K562 (cell line): Measurements from ENCODE around the gene COL20A1. TPM values are rescaled to one million over a fixed set of nuclear protein-coding genes. Genes with fewer than 3 reads are reported as not detected.

Source experiments
- ATAC-seq: fragments of 200-7000 bp; cut with Tn5 transposase; 3 replicates; pipeline ENCODE4 v1.9.1; 2020; ENCODE audit warnings: moderate library complexity
- BruUV-seq: library from RNA; stranded (reverse); fragments of 400-500 nt; replicated peaks from 2 replicates; lab custom pipeline; 2021; lab: Mats Ljungman, UMichigan
- CTCF ChIA-PET: fragments of 300-600 bp; formaldehyde crosslinking; extraction: SDS; loops from one replicate; lab custom pipeline; 2021; ENCODE audit warnings: low intra/inter-chr PET ratio; lab: Yijun Ruan, JAX
- POLR2A ChIA-PET: fragments of 300-600, 350-650 bp; sonication (Branson Sonifier 250); formaldehyde crosslinking; extraction: SDS; loops from one replicate; lab custom pipeline; 2021; ENCODE audit warnings: antibody characterized with exemption, inconsistent platforms; lab: Yijun Ruan, JAX
- DNase-seq, 4 experiments: peaks; one replicate each; pipeline versions ENCODE4 v3.0.0 to v3.0.0-alpha.2; 2011 to 2018; ENCODE audit warnings: low spot score in 3 of 4, mixed read lengths in 3 of 4; ENCODE audit errors: extremely low read depth in 1 of 4
- FAIRE-seq: peaks from 2 replicates; lab custom pipeline; 2011; peaks lifted over from hg19 to GRCh38; lab: Jason Lieb, UNC
- H2AFZ ChIP-seq: 2 replicates; pipeline ENCODE4 v1.6.0; 2011; ENCODE audit warnings: low read depth, low read length, control low read depth, inconsistent platforms
- H3K27ac ChIP-seq: fragments of 200-600 bp; 3 replicates; pipeline ENCODE4 v1.8.0; 2011; ENCODE audit warnings: low read depth, mild to moderate bottlenecking, control low read depth, inconsistent platforms, low read length, moderate library complexity, mixed read lengths; ENCODE audit errors: extremely low read depth
- H3K27me3 ChIP-seq, 2 experiments: fragments of 300-600 bp in 1 of 2; 2 replicates in 1 of 2; 3 replicates in 1 of 2; pipeline versions ENCODE4 v1.6.0 to v1.8.0; 2011; ENCODE audit warnings: inconsistent platforms in 2 of 2, low read length in 2 of 2, mild to moderate bottlenecking in 1 of 2, mixed read lengths in 1 of 2, moderate library complexity in 1 of 2; ENCODE audit not compliant: control insufficient read depth in 2 of 2, insufficient read depth in 2 of 2
- H3K36me3 ChIP-seq: fragments of 300-600 bp; 3 replicates; pipeline ENCODE4 v1.8.0; 2011; ENCODE audit warnings: mild to moderate bottlenecking, low read length, inconsistent platforms; ENCODE audit not compliant: control insufficient read depth, insufficient read depth
- H3K4me1 ChIP-seq, 2 experiments: fragments of 200-600 bp in 1 of 2; replicated peaks in 1 of 2; 2 replicates in 1 of 2; 3 replicates in 1 of 2; pipeline versions ENCODE4 v1.5.1 to v1.8.0; 2011; ENCODE audit warnings: inconsistent platforms in 2 of 2, low read length in 2 of 2, mild to moderate bottlenecking in 1 of 2, mixed read lengths in 1 of 2, moderate library complexity in 1 of 2; ENCODE audit not compliant: control insufficient read depth in 2 of 2, insufficient read depth in 2 of 2
- H3K4me2 ChIP-seq: 2 replicates; pipeline ENCODE4 v1.6.1; 2011; ENCODE audit warnings: low read length, control low read depth, inconsistent platforms, mixed read lengths; ENCODE audit not compliant: insufficient read depth
- H3K4me3 ChIP-seq: fragments of 200-600 bp; sonication (generic), shearing (Covaris generic); 2 replicates; pipeline ENCODE4 v1.5.1; 2016; ENCODE audit warnings: control low read depth, inconsistent platforms
- H3K79me2 ChIP-seq: fragments of 200-600 bp; 3 replicates; pipeline ENCODE4 v1.8.0; 2011; ENCODE audit warnings: low read length, inconsistent platforms; ENCODE audit not compliant: control insufficient read depth, insufficient read depth
- H3K9ac ChIP-seq, 2 experiments: 2 replicates each; pipeline versions ENCODE4 v1.6.0 to v1.6.1; 2011; ENCODE audit warnings: low read depth in 2 of 2, low read length in 2 of 2, control low read depth in 1 of 2, inconsistent platforms in 1 of 2, mild to moderate bottlenecking in 1 of 2, mixed read lengths in 1 of 2; ENCODE audit not compliant: insufficient read depth in 1 of 2
- H3K9me1 ChIP-seq: one replicate; pipeline ENCODE4 v1.6.0; 2011; ENCODE audit warnings: inconsistent platforms, mild to moderate bottlenecking, low read length, moderate library complexity; ENCODE audit not compliant: control insufficient read depth, insufficient read depth
- H3K9me3 ChIP-seq: replicated peaks from 2 replicates; pipeline ENCODE4 v1.5.1; 2011; ENCODE audit warnings: low read depth, low read length, inconsistent platforms; ENCODE audit not compliant: control insufficient read depth, insufficient read depth
- H4K20me1 ChIP-seq: replicated peaks from 2 replicates; pipeline ENCODE4 v1.6.1; 2011; ENCODE audit warnings: low read length, inconsistent platforms, mixed read lengths; ENCODE audit not compliant: control insufficient read depth, insufficient read depth
- ZNF124 ChIP-seq: sonication (generic); formaldehyde crosslinking; IDR thresholded peaks from 2 replicates; pipeline ENCODE4 v1.8.1; 2022; ENCODE audit warnings: missing genetic modification reagents
- WGBS: fragments of 100-300 bp; shearing (Covaris generic); methylation state at CpG from one replicate; pipeline ENCODE4 v1.1.6; 2016; ENCODE audit warnings: low coverage, mixed read lengths; ENCODE audit not compliant: insufficient coverage; ENCODE audit errors: missing lambda C conversion rate; 5-methylcytosine and 5-hydroxymethylcytosine counted together
- in situ Hi-C: fragments of 300-500 bp; cut with MboI; formaldehyde crosslinking; loops from 4 replicates; pipeline ENCODE4 v1.15.0; 2018; ENCODE audit warnings: inconsistent platforms, mixed read lengths
- intact Hi-C: fragments of 100-400 bp; cut with micrococcal nuclease; formaldehyde crosslinking; loops from 2 replicates; pipeline ENCODE4 v1.14.2; 2022
- polyA plus RNA-seq, 8 experiments: library from polyadenylated mRNA; depleted of rRNA in 4 of 8; stranded (reverse) in 5 of 8; unstranded in 3 of 8; fragments of >200 nt; fragmentation: Nextera tagmentation in 2 of 8; fragmentation: Illumina TruSeq in 1 of 8; extraction: Ambion mirVana in 2 of 8; extraction: Trizol in 1 of 8; gene quantifications; 2 replicates each; pipeline versions ENCODE4 v1.2.1 to v1.2.3, GENCODE V29; 2011 to 2014; ENCODE audit warnings: inconsistent platforms in 1 of 8, missing spikeins in 1 of 8
- total RNA-seq, 7 experiments: library from RNA; depleted of rRNA in 6 of 7; stranded (reverse); fragments of >200 nt in 6 of 7; fragmentation: Illumina TruSeq in 2 of 7; extraction: Trizol in 2 of 7; gene quantifications; 2 replicates each; pipeline versions ENCODE4 v1.2.1 to v1.2.3, GENCODE V29; 2011 to 2021; ENCODE audit warnings: low replicate concordance in 1 of 7
- TF ChIP-seq, protein P1 (sequence below), 2 experiments: fragments of 450-650 bp; IDR thresholded peaks; 2 replicates each; pipeline ENCODE4 v1.6.1; 2016
- TF ChIP-seq, protein P2 (sequence below): fragments of 450-650 bp; IDR thresholded peaks from 2 replicates; pipeline ENCODE4 v1.6.1; 2016; ENCODE audit warnings: low read depth, mild to moderate bottlenecking, moderate library complexity

COL20A1 gene
- total and polyA plus RNA-seq, 9 of the 15 experiments (the other 6 are each of a cell fraction or from before 2014, with no cell fraction given): not detected

DNA sequence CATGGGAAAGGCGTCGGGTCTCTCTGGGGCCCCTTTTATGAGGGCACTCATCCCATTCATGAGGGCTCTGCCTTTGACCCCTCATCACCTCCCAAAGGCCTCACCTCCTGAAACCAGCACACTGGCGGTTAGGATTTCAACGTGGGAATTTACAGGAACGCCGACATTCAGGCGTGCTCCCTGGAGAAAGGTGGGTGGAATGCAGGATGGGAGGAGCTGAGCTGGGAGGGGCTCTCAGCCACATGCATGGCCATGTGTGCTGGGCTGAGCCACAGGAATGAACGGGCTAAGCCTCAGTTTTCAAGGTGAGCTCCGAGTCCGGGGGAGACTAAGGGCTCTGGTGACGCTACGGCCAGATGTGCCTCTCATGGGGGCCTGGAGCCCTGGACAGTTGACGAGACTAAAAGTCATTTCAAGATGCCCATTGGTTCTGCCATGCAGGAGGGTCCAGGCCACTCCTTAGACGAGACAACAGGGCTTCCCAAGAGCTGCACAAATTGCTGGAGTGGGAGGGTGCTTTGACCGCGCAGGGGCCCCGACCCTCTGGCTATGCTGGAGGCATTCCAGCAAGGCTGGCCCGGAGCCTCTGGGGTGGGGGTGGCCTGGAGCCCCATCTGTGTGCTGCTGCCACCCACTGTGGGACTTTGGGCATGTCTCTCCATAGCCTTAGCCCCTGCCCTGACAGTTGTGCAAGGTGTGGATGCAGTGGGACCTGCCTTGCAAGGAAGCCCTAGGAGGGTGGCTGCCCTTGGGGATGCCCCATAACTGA, 24.1 kb upstream of the COL20A1 start:
- Histone ChIP-seq H3K9me1 (no peaks in the 10 kb centered on the region), H3K27me3 (peaks cover 0 to 25% of the 10 kb centered on the region in 2 experiments; a peak in 4 of 5 replicates), H3K36me3 (no peaks in the 10 kb centered on the region; the same call in 2 of the 3 replicates), H3K9ac (no peak overlapping the region), H3K4me2 (no peak overlapping the region), H3K79me2 (peaks cover 14% of the 10 kb centered on the region), H3K4me1 (peaks cover 13 to 20% of the 10 kb centered on the region in 2 experiments), H3K27ac (no peak overlapping the region), H2AFZ (no peak overlapping the region), H3K4me3 (no peak overlapping the region), H3K9me3 (no peaks in the 10 kb centered on the region), H4K20me1 (peaks cover 13% of the 10 kb centered on the region; the same call in 1 of the 2 replicates)
- ATAC-seq (no peak), DNase-seq (no peak), FAIRE-seq (no peak)
- CTCF ChIA-PET: no interaction called here
- WGBS: 23% methylated on average over 18 of the region's 18 CpGs
- POLR2A ChIA-PET: interaction anchor here (0.6 kb wide), 1 partner anchor 41 kb away, joined by 3 read pairs; no protein-coding TSS in a partner anchor
- TF ChIP-seq, protein P1, sequence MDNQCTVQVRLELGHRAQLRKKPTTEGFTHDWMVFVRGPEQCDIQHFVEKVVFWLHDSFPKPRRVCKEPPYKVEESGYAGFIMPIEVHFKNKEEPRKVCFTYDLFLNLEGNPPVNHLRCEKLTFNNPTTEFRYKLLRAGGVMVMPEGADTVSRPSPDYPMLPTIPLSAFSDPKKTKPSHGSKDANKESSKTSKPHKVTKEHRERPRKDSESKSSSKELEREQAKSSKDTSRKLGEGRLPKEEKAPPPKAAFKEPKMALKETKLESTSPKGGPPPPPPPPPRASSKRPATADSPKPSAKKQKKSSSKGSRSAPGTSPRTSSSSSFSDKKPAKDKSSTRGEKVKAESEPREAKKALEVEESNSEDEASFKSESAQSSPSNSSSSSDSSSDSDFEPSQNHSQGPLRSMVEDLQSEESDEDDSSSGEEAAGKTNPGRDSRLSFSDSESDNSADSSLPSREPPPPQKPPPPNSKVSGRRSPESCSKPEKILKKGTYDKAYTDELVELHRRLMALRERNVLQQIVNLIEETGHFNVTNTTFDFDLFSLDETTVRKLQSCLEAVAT (IDR thresholded peaks at IDR 0.05): no peak
- TF ChIP-seq, protein P2, sequence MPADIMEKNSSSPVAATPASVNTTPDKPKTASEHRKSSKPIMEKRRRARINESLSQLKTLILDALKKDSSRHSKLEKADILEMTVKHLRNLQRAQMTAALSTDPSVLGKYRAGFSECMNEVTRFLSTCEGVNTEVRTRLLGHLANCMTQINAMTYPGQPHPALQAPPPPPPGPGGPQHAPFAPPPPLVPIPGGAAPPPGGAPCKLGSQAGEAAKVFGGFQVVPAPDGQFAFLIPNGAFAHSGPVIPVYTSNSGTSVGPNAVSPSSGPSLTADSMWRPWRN: no peak
- no peak for TF ChIP-seq ZNF124 (CRISPR knock-in tag)
- BruUV-seq: no TSS peak
- in situ Hi-C loops: no loop called here
- intact Hi-C loops: no loop called here
